ENCODE results near the gene WIPF2. TPM values are rescaled to one million over a fixed set of nuclear protein-coding genes. Genes with fewer than 3 reads are reported as not detected.
"Not testable (repeated sequence)": the region's sequence is repeated elsewhere in the genome, so short reads cannot be mapped to it uniquely, and the experiment has no call there.

The WIPF2 gene
- total and polyA plus RNA-seq, 2 donors, result 2.9 to 9.9 TPM

DNA sequence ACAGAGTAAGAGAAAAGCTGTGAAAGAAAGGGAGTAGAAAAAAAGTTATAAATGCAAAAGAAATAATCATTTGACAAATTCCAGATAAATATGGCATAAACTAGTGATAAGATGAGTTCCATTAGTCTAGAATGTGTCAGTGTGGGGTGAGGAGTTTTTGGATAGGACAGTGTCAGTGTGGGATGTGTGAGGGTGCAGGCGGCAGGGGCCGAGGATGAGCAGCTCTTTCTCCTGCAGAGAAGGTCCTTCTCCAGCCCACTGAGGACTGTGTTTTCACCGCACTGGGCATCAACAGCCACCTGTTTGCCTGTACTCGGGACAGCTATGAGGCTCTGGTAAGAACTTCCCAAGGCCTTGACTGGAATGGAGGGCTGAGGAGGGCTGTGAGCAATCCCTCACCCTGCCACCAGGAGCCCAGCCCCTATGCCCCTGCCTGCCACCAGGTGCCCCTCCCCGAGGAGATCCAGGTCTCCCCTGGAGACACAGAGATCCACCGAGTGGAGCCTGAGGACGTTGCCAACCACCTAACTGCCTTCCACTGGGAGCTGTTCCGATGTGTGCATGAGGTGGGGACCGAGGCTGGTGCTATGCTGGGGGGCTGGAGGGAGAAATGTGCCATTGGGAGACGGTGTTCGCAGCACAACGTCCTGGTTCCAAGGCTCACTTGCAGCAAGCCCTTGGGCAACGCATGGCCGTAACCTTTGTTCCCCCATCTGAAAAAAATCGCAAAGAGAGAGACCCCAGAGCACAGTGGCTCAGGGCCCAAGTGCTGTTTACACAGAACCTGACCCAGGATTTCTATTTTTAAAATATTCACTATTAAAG, 28.7 kb upstream of the WIPF2 start:
- H3K27me3 ChIP-seq (ENCODE audit: control insufficient read depth in 2 of 2, insufficient read depth in 1 of 2, low read length in 1 of 2), result peaks cover 0 to 18% of the 10 kb centered on the region in 2 donors
- 72% methylated on average over 15 of the region's 15 CpGs for WGBS
- peaks cover 0 to 4% of the 10 kb centered on the region in 2 donors for H3K9me3 ChIP-seq (ENCODE audit: control insufficient read depth in 2 of 2, insufficient read depth in 1 of 2, low read length in 1 of 2)
- H3K4me1 ChIP-seq (ENCODE audit: control insufficient read depth in 2 of 2, insufficient read depth in 2 of 2, low read length in 2 of 2), result peaks cover 5 to 15% of the 10 kb centered on the region in 2 donors
- H3K36me3 ChIP-seq (ENCODE audit: control insufficient read depth in 2 of 2, insufficient read depth in 2 of 2, low read length in 1 of 2), result no peaks in the 10 kb centered on the region
- peak in 1 of 9 donors; percentile 34 for DNase-seq (ENCODE audit: low read depth in 6 of 9, low spot score in 9 of 9)
- no peak overlapping the region for H3K27ac ChIP-seq (ENCODE audit: low read depth in 1 of 2, low read length in 1 of 2)
- H3K4me3 ChIP-seq (ENCODE audit: low read length in 2 of 2), result no peak overlapping the region

DNA sequence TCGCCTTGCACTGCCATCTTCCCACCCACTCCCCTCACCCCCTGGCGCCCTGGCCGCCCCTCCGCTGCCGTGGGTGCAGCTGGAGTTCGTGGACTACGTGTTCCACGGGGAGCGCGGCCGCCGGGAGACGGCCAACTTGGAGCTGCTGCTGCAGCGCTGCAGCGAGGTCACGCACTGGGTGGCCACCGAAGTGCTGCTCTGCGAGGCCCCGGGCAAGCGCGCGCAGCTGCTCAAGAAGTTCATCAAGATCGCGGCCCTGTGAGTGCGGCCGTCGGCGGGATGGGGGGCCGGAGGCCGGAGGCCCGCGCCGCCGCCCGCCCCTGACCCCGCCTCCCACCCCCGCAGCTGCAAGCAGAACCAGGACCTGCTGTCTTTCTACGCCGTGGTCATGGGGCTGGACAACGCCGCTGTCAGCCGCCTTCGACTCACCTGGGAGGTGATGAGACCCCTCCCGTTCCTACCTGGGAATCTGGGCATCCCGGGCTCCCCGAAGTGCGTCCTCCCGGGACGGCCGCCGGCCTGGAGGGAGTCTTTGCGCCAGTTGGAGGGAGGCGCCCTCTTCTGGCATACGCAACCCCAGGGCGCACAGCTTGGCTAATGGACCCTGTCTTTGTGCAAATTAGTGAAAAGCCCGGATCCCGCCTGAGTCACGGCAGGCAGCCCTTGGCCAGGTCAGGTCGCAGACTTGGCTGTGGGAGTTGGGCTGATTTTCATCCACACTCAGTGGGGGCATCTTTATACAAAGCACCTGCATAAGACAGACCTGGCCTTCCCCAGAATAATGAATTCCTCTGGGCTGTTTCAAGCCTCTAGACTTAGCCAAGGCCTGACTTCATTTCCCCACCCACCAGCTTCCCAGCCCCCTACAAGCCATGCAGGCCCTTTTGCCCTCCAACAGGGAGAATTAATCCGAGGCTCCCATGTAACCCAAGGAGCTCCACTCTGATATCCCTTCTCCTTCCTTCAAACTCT, 27.6 kb upstream of the WIPF2 start:
- 3% methylated on average over 60 of the region's 60 CpGs for WGBS
- H3K27me3 ChIP-seq (ENCODE audit: control insufficient read depth in 2 of 2, insufficient read depth in 1 of 2, low read length in 1 of 2), result peaks cover 0 to 18% of the 10 kb centered on the region in 2 donors
- peak in 5 of 9 donors; percentile 34 to 69 (median 50) for DNase-seq (ENCODE audit: low read depth in 6 of 9, low spot score in 9 of 9)
- no peaks in the 10 kb centered on the region for H3K36me3 ChIP-seq (ENCODE audit: control insufficient read depth in 2 of 2, insufficient read depth in 2 of 2, low read length in 1 of 2)
- peaks cover 0 to 4% of the 10 kb centered on the region in 2 donors for H3K9me3 ChIP-seq (ENCODE audit: control insufficient read depth in 2 of 2, insufficient read depth in 1 of 2, low read length in 1 of 2)
- H3K4me3 ChIP-seq (ENCODE audit: low read length in 2 of 2), result peak overlapping the region; percentile 45 to 65
- H3K27ac ChIP-seq (ENCODE audit: low read depth in 1 of 2, low read length in 1 of 2), result no peak overlapping the region
- peaks cover 5 to 15% of the 10 kb centered on the region in 2 donors for H3K4me1 ChIP-seq (ENCODE audit: control insufficient read depth in 2 of 2, insufficient read depth in 2 of 2, low read length in 2 of 2)

DNA sequence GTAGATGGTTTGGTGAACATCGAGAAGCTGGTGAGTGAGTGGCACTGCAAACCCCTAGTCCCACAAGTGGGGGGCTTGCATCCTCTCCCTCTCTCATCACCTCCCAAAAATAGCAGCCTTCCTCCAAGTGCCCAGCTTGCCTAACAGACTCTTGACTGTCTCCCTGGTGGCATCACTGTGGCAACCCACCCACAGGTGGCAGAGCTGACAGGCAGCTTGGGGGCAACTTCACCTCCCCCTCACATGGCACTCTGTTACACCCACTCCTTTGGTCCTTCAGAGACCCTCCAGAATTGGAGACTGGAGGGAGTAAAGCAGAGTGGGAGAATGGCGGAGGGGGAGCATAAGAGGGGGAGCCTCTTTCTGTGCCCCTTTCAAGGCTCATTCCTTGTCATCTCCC, 26.1 kb upstream of the WIPF2 start:
- H3K27me3 ChIP-seq (ENCODE audit: control insufficient read depth in 2 of 2, insufficient read depth in 1 of 2, low read length in 1 of 2), result peaks cover 0 to 18% of the 10 kb centered on the region in 2 donors
- no peak for DNase-seq (ENCODE audit: low read depth in 6 of 9, low spot score in 9 of 9)
- H3K36me3 ChIP-seq (ENCODE audit: control insufficient read depth in 2 of 2, insufficient read depth in 2 of 2, low read length in 1 of 2), result no peaks in the 10 kb centered on the region
- H3K9me3 ChIP-seq (ENCODE audit: control insufficient read depth in 2 of 2, insufficient read depth in 1 of 2, low read length in 1 of 2), result peaks cover 0 to 9% of the 10 kb centered on the region in 2 donors
- H3K4me1 ChIP-seq (ENCODE audit: control insufficient read depth in 2 of 2, insufficient read depth in 2 of 2, low read length in 2 of 2), result peaks cover 5 to 15% of the 10 kb centered on the region in 2 donors
- 99% methylated on average over 2 of the region's 2 CpGs for WGBS
- no peak overlapping the region for H3K27ac ChIP-seq (ENCODE audit: low read depth in 1 of 2, low read length in 1 of 2)
- H3K4me3 ChIP-seq (ENCODE audit: low read length in 2 of 2), result no peak overlapping the region

DNA sequence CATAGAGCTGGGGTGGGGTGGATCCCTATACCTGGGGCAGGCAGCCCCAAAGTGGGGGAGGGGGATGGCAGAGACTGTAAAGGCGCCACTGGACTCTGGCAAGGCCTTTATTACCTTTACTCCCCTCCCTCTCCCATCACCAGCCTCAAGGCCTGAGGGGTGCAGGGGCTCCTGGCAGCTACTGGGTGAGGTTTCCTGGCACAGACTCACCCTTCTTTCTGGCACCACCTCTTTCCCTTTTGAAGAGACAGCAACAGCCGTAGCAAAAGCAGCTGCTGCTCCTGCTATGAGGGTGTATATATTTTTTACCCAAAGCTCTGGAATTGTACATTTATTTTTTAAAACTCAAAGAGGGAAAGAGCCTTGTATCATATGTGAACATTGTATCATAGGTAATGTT, 24.3 kb upstream of the WIPF2 start:
- H3K9me3 ChIP-seq (ENCODE audit: control insufficient read depth in 2 of 2, insufficient read depth in 1 of 2, low read length in 1 of 2), result peaks cover 0 to 9% of the 10 kb centered on the region in 2 donors
- peaks cover 0 to 18% of the 10 kb centered on the region in 2 donors for H3K27me3 ChIP-seq (ENCODE audit: control insufficient read depth in 2 of 2, insufficient read depth in 1 of 2, low read length in 1 of 2)
- no peak overlapping the region for H3K27ac ChIP-seq (ENCODE audit: low read depth in 1 of 2, low read length in 1 of 2)
- peaks cover 5 to 15% of the 10 kb centered on the region in 2 donors for H3K4me1 ChIP-seq (ENCODE audit: control insufficient read depth in 2 of 2, insufficient read depth in 2 of 2, low read length in 2 of 2)
- no peak for DNase-seq (ENCODE audit: low read depth in 6 of 9, low spot score in 9 of 9)
- 78% methylated on average over 2 of the region's 2 CpGs for WGBS
- H3K4me3 ChIP-seq (ENCODE audit: low read length in 2 of 2), result no peak overlapping the region
- H3K36me3 ChIP-seq (ENCODE audit: control insufficient read depth in 2 of 2, insufficient read depth in 2 of 2, low read length in 1 of 2), result no peaks in the 10 kb centered on the region

DNA sequence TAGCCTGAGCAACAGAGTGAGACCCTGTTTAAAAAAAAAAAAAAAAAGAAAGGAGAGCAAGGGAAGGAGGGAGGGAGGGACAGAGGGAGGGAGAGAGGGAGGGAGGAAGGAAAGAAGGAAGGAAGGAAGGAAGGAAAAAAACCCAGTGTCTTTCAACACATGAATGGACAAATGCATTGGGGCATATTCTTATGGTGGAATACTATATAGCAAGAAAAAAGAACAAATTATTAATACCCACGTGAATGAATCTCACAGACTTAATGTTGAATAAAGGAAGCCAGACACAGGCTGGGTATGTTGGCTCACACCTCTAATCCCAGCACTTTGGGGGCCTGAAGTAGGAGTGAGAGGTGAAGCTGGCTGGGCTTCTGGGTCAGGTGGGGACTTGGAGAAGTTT, 21.6 kb upstream of the WIPF2 start:
- Histone ChIP-seq H3K4me1 (ENCODE audit: control insufficient read depth in 2 of 2, insufficient read depth in 2 of 2, low read length in 2 of 2) (no peaks in the 10 kb centered on the region), H3K9me3 (ENCODE audit: control insufficient read depth in 2 of 2, insufficient read depth in 1 of 2, low read length in 1 of 2) (peaks cover 0 to 4% of the 10 kb centered on the region in 2 donors), H3K27ac (ENCODE audit: low read depth in 1 of 2, low read length in 1 of 2) (no peak overlapping the region), H3K36me3 (ENCODE audit: control insufficient read depth in 2 of 2, insufficient read depth in 2 of 2, low read length in 1 of 2) (no peaks in the 10 kb centered on the region), H3K4me3 (ENCODE audit: low read length in 2 of 2) (no peak overlapping the region), H3K27me3 (ENCODE audit: control insufficient read depth in 2 of 2, insufficient read depth in 1 of 2, low read length in 1 of 2) (no peaks in the 10 kb centered on the region)
- 84% methylated on average over 1 of the region's 1 CpG for WGBS
- DNase-seq (ENCODE audit: low read depth in 6 of 9, low spot score in 9 of 9), result no peak

DNA sequence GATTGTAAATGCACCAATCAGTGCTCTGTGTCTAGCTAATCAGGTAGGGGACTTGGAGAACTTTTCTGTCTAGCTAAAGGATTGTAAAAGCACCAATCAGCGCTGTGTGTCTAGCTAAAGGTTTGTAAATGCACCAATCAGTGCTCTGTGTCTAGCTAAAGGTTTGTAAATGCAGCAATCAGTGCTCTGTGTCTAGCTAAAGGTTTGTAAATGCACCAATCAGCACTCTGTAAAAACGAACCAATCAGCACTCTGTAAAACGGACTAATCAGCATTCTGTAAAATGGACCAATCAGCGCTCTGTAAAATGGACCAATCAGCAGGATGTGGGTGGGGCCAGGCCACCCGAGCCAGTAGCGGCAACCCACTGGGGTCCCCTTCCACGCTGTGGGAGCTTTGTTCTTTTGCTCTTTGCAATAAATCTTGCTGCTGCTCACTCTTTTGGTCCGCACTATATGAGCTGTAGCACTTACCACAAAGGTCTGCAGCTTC, 21.1 kb upstream of the WIPF2 start:
- H3K36me3 ChIP-seq (ENCODE audit: control insufficient read depth in 2 of 2, insufficient read depth in 2 of 2, low read length in 1 of 2); H3K4me3 ChIP-seq (ENCODE audit: low read length in 2 of 2); H3K9me3 ChIP-seq (ENCODE audit: control insufficient read depth in 2 of 2, insufficient read depth in 1 of 2, low read length in 1 of 2); DNase-seq (ENCODE audit: low read depth in 6 of 9, low spot score in 9 of 9); H3K27me3 ChIP-seq (ENCODE audit: control insufficient read depth in 2 of 2, insufficient read depth in 1 of 2, low read length in 1 of 2); H3K27ac ChIP-seq (ENCODE audit: low read depth in 1 of 2, low read length in 1 of 2); H3K4me1 ChIP-seq (ENCODE audit: control insufficient read depth in 2 of 2, insufficient read depth in 2 of 2, low read length in 2 of 2): not testable (repeated sequence)
- WGBS, result 68% methylated on average over 8 of the region's 8 CpGs

- 89% methylated on average over 5 of the region's 5 CpGs for WGBS
- DNase-seq (ENCODE audit: low read depth in 6 of 9, low spot score in 9 of 9), result no peak
- Histone ChIP-seq H3K4me1 (ENCODE audit: control insufficient read depth in 2 of 2, insufficient read depth in 2 of 2, low read length in 2 of 2) (no peaks in the 10 kb centered on the region), H3K27ac (ENCODE audit: low read depth in 1 of 2, low read length in 1 of 2) (no peak overlapping the region), H3K27me3 (ENCODE audit: control insufficient read depth in 2 of 2, insufficient read depth in 1 of 2, low read length in 1 of 2) (no peaks in the 10 kb centered on the region), H3K36me3 (ENCODE audit: control insufficient read depth in 2 of 2, insufficient read depth in 2 of 2, low read length in 1 of 2) (no peaks in the 10 kb centered on the region), H3K9me3 (ENCODE audit: control insufficient read depth in 2 of 2, insufficient read depth in 1 of 2, low read length in 1 of 2) (peaks cover 0 to 4% of the 10 kb centered on the region in 2 donors), H3K4me3 (ENCODE audit: low read length in 2 of 2) (no peak overlapping the region)
Measured at GRCh38 chr17:40198576-40198975, 20.5 kb upstream of the WIPF2 start.

DNA sequence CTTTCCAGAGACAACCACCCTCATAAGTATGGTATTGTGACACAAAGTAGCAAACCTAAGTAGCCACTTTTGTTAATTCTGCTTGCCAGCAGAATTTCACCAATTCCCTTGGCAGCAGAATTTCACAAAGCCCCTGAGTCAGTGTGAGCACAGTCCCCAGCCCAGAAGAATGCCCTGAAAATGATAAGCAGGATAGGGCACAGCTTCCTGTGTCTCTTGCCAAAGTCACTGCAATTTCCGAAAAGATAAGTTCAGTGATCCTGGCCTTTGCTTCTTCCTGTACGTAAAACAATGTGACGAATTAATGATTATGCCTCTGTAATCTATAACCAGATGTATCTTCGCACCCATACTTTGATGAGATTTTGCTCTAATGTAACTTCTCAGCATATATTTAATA, 16.0 kb upstream of the WIPF2 start:
- DNase-seq (ENCODE audit: low read depth in 6 of 9, low spot score in 9 of 9), result no peak
- Histone ChIP-seq H3K4me3 (ENCODE audit: low read length in 2 of 2) (no peak overlapping the region), H3K27ac (ENCODE audit: low read depth in 1 of 2, low read length in 1 of 2) (no peak overlapping the region), H3K4me1 (ENCODE audit: control insufficient read depth in 2 of 2, insufficient read depth in 2 of 2, low read length in 2 of 2) (no peaks in the 10 kb centered on the region), H3K9me3 (ENCODE audit: control insufficient read depth in 2 of 2, insufficient read depth in 1 of 2, low read length in 1 of 2) (no peaks in the 10 kb centered on the region), H3K36me3 (ENCODE audit: control insufficient read depth in 2 of 2, insufficient read depth in 2 of 2, low read length in 1 of 2) (no peaks in the 10 kb centered on the region), H3K27me3 (ENCODE audit: control insufficient read depth in 2 of 2, insufficient read depth in 1 of 2, low read length in 1 of 2) (no peaks in the 10 kb centered on the region)
- WGBS, result 88% methylated on average over 4 of the region's 4 CpGs

DNA sequence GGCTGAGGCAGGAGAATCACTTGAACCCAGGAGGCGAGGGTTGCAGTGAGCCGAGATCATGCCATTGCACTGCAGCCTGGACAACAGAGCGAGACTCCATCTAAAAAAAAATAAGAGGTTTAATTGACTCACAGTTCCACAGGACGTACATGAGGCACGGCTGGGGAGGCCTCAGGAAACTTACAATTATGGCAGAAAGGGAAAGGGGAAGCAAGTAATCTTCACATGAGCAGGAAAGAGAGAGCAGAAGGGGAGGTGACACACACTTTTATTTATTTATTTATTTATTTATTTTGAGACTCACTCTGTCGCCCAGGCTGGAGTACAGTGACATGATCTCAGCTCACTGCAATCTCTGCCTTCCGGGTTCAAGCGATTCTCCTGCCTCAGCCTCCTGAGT, 12.9 kb upstream of the WIPF2 start:
- H3K27me3 ChIP-seq (ENCODE audit: control insufficient read depth in 2 of 2, insufficient read depth in 1 of 2, low read length in 1 of 2); DNase-seq (ENCODE audit: low read depth in 6 of 9, low spot score in 9 of 9); H3K4me3 ChIP-seq (ENCODE audit: low read length in 2 of 2); H3K9me3 ChIP-seq (ENCODE audit: control insufficient read depth in 2 of 2, insufficient read depth in 1 of 2, low read length in 1 of 2); H3K27ac ChIP-seq (ENCODE audit: low read depth in 1 of 2, low read length in 1 of 2); H3K36me3 ChIP-seq (ENCODE audit: control insufficient read depth in 2 of 2, insufficient read depth in 2 of 2, low read length in 1 of 2); H3K4me1 ChIP-seq (ENCODE audit: control insufficient read depth in 2 of 2, insufficient read depth in 2 of 2, low read length in 2 of 2): not testable (repeated sequence)
- 90% methylated on average over 8 of the region's 8 CpGs for WGBS
